Measurements from ENCODE around the gene ZNF491.
A peak's percentile ranks its signal among the peaks of the same experiment; 100 is the strongest.
"Not testable (repeated sequence)": the region's sequence is repeated elsewhere in the genome, so short reads cannot be mapped to it uniquely, and the experiment has no call there.

Gene ZNF491

GRCh38 chr19:11814700-11815035 lies 16.3 kb downstream of the ZNF491 start:
- H3K36me3 Mint-ChIP-seq (ENCODE audit: insufficient read depth) = no peaks in the 10 kb centered on the region

GRCh38 chr19:11821474-11822109 lies 23.3 kb downstream of the ZNF491 start:
- no peak overlapping the region for H3K27ac Mint-ChIP-seq (ENCODE audit: low read depth)
- DNase-seq (ENCODE audit: low spot score in 2 of 2) (no peak), ATAC-seq (replicated peaks; ENCODE audit: extremely low read depth, poor library complexity, severe bottlenecking) (no peak)
- H3K27me3 Mint-ChIP-seq = no peaks in the 10 kb centered on the region
- H3K9me3 Mint-ChIP-seq = peaks cover 6% of the 10 kb centered on the region
- peaks cover 9% of the 10 kb centered on the region for H3K4me1 Mint-ChIP-seq
- H3K4me3 Mint-ChIP-seq = no peak overlapping the region
- H3K36me3 Mint-ChIP-seq (ENCODE audit: insufficient read depth) = peaks cover 2% of the 10 kb centered on the region

More at GRCh38 chr19:11814700-11815035, 16.3 kb downstream of the ZNF491 start:
- Mint-ChIP-seq H3K4me3 (peak overlapping the region; percentile 92), H3K9me3 (no peaks in the 10 kb centered on the region), H3K27ac (ENCODE audit: low read depth) (no peak overlapping the region), H3K27me3 (no peaks in the 10 kb centered on the region), H3K4me1 (peaks cover 24% of the 10 kb centered on the region)
- no peak for DNase-seq (ENCODE audit: low spot score in 2 of 2)
- no peak for ATAC-seq (replicated peaks; ENCODE audit: extremely low read depth, poor library complexity, severe bottlenecking)

GRCh38 chr19:11828957-11829876 lies 30.9 kb downstream of the ZNF491 start:
- Mint-ChIP-seq H3K9me3 (peaks cover 17% of the 10 kb centered on the region), H3K36me3 (ENCODE audit: insufficient read depth) (peaks cover 21% of the 10 kb centered on the region)

GRCh38 chr19:11832253-11832912 lies 34.1 kb downstream of the ZNF491 start:
- H3K9me3 Mint-ChIP-seq = peaks cover 17% of the 10 kb centered on the region
- no peaks in the 10 kb centered on the region for H3K4me1 Mint-ChIP-seq
- H3K4me3 Mint-ChIP-seq = no peak overlapping the region
- no peaks in the 10 kb centered on the region for H3K27me3 Mint-ChIP-seq
- H3K36me3 Mint-ChIP-seq (ENCODE audit: insufficient read depth) = peaks cover 17% of the 10 kb centered on the region
- no peak for DNase-seq (ENCODE audit: low spot score in 2 of 2)
- H3K27ac Mint-ChIP-seq (ENCODE audit: low read depth) = peak overlapping the region; percentile 23
- ATAC-seq (replicated peaks; ENCODE audit: extremely low read depth, poor library complexity, severe bottlenecking) = no peak

More at GRCh38 chr19:11828957-11829876, 30.9 kb downstream of the ZNF491 start:
- H3K4me1 Mint-ChIP-seq; H3K27ac Mint-ChIP-seq (ENCODE audit: low read depth); H3K4me3 Mint-ChIP-seq; ATAC-seq (replicated peaks; ENCODE audit: extremely low read depth, poor library complexity, severe bottlenecking); DNase-seq (ENCODE audit: low spot score in 2 of 2); H3K27me3 Mint-ChIP-seq: not testable (repeated sequence)

- no peak for DNase-seq (ENCODE audit: low spot score in 2 of 2)
- Mint-ChIP-seq H3K9me3 (peaks cover 18% of the 10 kb centered on the region), H3K27me3 (no peaks in the 10 kb centered on the region), H3K27ac (ENCODE audit: low read depth) (no peak overlapping the region), H3K4me1 (no peaks in the 10 kb centered on the region), H3K4me3 (no peak overlapping the region), H3K36me3 (ENCODE audit: insufficient read depth) (peaks cover 17% of the 10 kb centered on the region)
- no peak for ATAC-seq (replicated peaks; ENCODE audit: extremely low read depth, poor library complexity, severe bottlenecking)
These were observed 35.2 kb downstream of the ZNF491 start for GRCh38 chr19:11833541-11833940.

- not testable (repeated sequence) for H3K27ac Mint-ChIP-seq (ENCODE audit: low read depth); H3K36me3 Mint-ChIP-seq (ENCODE audit: insufficient read depth); ATAC-seq (replicated peaks; ENCODE audit: extremely low read depth, poor library complexity, severe bottlenecking); H3K4me3 Mint-ChIP-seq; H3K27me3 Mint-ChIP-seq; H3K4me1 Mint-ChIP-seq; DNase-seq (ENCODE audit: low spot score in 2 of 2)
- H3K9me3 Mint-ChIP-seq = peaks cover 18% of the 10 kb centered on the region
These were observed 37.3 kb downstream of the ZNF491 start for GRCh38 chr19:11835626-11836066.

GRCh38 chr19:11843722-11844121 lies 45.4 kb downstream of the ZNF491 start:
- peaks cover 6% of the 10 kb centered on the region for H3K4me1 Mint-ChIP-seq
- peaks cover 5% of the 10 kb centered on the region for H3K9me3 Mint-ChIP-seq
- no peak overlapping the region for H3K4me3 Mint-ChIP-seq
- no peaks in the 10 kb centered on the region for H3K27me3 Mint-ChIP-seq
- DNase-seq (ENCODE audit: low spot score in 2 of 2) (no peak), ATAC-seq (replicated peaks; ENCODE audit: extremely low read depth, poor library complexity, severe bottlenecking) (no peak)
- peaks cover 2% of the 10 kb centered on the region for H3K36me3 Mint-ChIP-seq (ENCODE audit: insufficient read depth)
- no peak overlapping the region for H3K27ac Mint-ChIP-seq (ENCODE audit: low read depth)

GRCh38 chr19:11847615-11848014 lies 49.3 kb downstream of the ZNF491 start:
- not testable (repeated sequence) for H3K9me3 Mint-ChIP-seq; ATAC-seq (replicated peaks; ENCODE audit: extremely low read depth, poor library complexity, severe bottlenecking); H3K36me3 Mint-ChIP-seq (ENCODE audit: insufficient read depth); H3K27me3 Mint-ChIP-seq; H3K27ac Mint-ChIP-seq (ENCODE audit: low read depth); DNase-seq (ENCODE audit: low spot score in 2 of 2)
- H3K4me1 Mint-ChIP-seq = peaks cover 12% of the 10 kb centered on the region
- H3K4me3 Mint-ChIP-seq = peak overlapping the region; percentile 81

- peak overlapping the region; percentile 81 for H3K4me3 Mint-ChIP-seq
- H3K27ac Mint-ChIP-seq (ENCODE audit: low read depth) = peak overlapping the region; percentile 32
- peaks cover 12% of the 10 kb centered on the region for H3K4me1 Mint-ChIP-seq
- no peaks in the 10 kb centered on the region for H3K27me3 Mint-ChIP-seq
- H3K36me3 Mint-ChIP-seq (ENCODE audit: insufficient read depth) = peaks cover 2% of the 10 kb centered on the region
- ATAC-seq (replicated peaks; ENCODE audit: extremely low read depth, poor library complexity, severe bottlenecking) (no peak), DNase-seq (ENCODE audit: low spot score in 2 of 2) (no peak)
- no peaks in the 10 kb centered on the region for H3K9me3 Mint-ChIP-seq
These were observed 49.9 kb downstream of the ZNF491 start for GRCh38 chr19:11848200-11848593.

- Mint-ChIP-seq H3K4me3 (peak within 1 kb of the TSS; percentile 81), H3K27ac (ENCODE audit: low read depth) (peak within 1 kb of the TSS; percentile 32), H3K27me3 (no peaks in the 10 kb centered on the region), H3K9me3 (no peaks in the 10 kb centered on the region), H3K36me3 (ENCODE audit: insufficient read depth) (peaks cover 2% of the 10 kb centered on the region), H3K4me1 (peaks cover 12% of the 10 kb centered on the region)
- DNase-seq (ENCODE audit: low spot score in 2 of 2) (peak; percentile 58 to 73), ATAC-seq (replicated peaks; ENCODE audit: extremely low read depth, poor library complexity, severe bottlenecking) (peak; percentile 99)
These were observed 50.5 kb downstream of the ZNF491 start, which contains the start of gene ZNF439 for GRCh38 chr19:11848594-11849469. TSS of gene ZNF439 (plus strand) at chr19:11848726. CDS start at chr19:11848868, 142 bp downstream.

GRCh38 chr19:11850289-11850688 lies 52.0 kb downstream of the ZNF491 start:
- not testable (repeated sequence) for ATAC-seq (replicated peaks; ENCODE audit: extremely low read depth, poor library complexity, severe bottlenecking); H3K36me3 Mint-ChIP-seq (ENCODE audit: insufficient read depth); H3K27ac Mint-ChIP-seq (ENCODE audit: low read depth); DNase-seq (ENCODE audit: low spot score in 2 of 2); H3K27me3 Mint-ChIP-seq; H3K9me3 Mint-ChIP-seq
- Mint-ChIP-seq H3K4me3 (peak overlapping the region; percentile 81), H3K4me1 (peaks cover 12% of the 10 kb centered on the region)

GRCh38 chr19:11853358-11853757 lies 55.0 kb downstream of the ZNF491 start:
- Mint-ChIP-seq H3K27ac (ENCODE audit: low read depth) (no peak overlapping the region), H3K27me3 (no peaks in the 10 kb centered on the region), H3K36me3 (ENCODE audit: insufficient read depth) (peaks cover 2% of the 10 kb centered on the region), H3K4me3 (no peak overlapping the region), H3K9me3 (peaks cover 15% of the 10 kb centered on the region), H3K4me1 (peaks cover 9% of the 10 kb centered on the region)
- DNase-seq (ENCODE audit: low spot score in 2 of 2) (no peak), ATAC-seq (replicated peaks; ENCODE audit: extremely low read depth, poor library complexity, severe bottlenecking) (no peak)

All from central memory CD8-positive, alpha-beta T cell (primary cell).